Stromal cell of bone marrow (primary cell): ENCODE measurements around the gene SAMD11.
"Not testable (repeated sequence)": the region's sequence is repeated elsewhere in the genome, so short reads cannot be mapped to it uniquely, and the experiment has no call there.

ENCODE experiments used
- DNase-seq: peaks from one replicate; pipeline ENCODE4 v3.0.0-alpha.2; 2012; ENCODE audit warnings: low read depth

Gene SAMD11

DNA sequence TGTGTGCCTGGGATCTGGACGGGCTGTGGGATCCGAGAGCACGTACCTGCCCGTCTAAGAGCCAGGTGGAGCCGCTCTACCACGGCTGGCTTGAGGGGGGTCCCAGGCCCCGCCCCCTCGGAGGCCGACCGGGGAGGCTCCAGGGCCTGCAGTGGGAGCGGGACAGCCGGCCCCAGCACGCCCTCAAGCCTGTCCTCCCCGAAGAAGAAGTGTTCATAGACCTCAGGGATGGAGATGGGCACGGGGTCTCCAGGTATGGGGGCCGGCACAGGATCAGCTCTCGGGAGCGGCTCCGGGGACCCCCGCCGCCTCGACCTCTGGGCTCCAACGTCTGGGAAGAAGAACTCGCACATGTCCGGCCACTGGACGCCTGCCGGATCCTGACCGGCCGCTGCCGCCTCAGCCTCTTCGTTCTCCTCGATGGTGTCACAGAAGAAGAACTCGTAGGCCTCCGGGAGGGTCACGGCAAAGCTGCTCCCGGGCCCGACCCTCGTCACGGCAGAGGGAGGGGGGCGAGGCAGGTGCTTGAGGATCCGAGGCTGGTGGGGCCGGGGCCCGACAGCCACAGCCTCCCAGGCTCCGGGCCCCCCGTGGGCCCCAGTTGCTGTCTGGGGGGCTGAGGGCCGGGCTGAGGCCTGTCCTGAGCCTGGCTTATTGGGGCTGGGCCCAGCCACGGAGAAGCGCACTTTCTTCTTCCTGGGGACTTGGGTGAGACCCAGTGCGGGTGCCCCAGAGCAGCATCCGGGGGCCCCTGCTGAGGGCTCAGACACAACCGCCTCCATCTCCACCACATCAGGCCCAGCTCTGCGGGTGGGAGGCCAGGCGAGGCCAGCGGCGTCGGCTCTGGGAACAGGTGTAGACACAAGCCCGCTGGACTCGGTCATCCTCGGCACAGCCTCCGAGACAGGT, 55.4 kb downstream of the SAMD11 start:
- DNase-seq = no peak

DNA sequence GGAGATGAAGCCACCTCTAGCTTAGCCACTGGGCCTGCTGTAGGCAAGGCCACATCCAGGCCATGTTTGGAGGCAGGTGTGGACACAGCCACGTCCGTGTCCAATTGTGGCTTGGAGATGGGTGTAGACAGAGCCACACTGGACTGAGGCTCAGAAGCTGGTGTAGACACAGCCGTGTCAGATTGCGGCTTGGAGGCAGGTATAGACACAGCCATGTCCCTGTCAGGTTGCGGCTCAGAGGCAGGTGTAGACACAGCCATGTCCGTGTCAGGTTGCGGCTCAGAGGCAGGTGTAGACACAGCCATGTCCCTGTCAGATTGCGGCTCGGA, 56.0 kb downstream of the SAMD11 start:
- DNase-seq = no peak

DNA sequence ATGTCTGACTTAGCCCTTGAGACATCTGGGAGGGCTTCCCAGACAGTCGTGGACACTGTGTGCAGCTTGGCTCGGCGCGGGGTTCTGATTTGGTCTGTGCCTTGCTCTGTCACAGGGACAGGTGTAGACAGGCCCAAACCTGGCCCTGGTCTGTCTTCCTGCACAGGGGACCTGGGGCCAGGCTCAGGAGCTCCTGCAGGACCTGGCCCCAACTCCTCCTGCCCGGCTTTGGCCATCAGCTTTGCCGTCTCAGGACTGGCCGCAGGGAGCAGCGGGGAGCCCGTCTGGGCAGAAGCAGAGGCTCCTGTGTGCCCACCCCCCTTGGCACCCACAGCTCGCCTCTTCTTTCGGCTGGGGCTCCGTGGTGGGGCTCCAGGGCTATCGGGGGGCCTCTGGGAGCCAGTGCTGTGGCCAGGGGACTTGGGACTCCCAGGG, 56.4 kb downstream of the SAMD11 start:
- no peak for DNase-seq

DNA sequence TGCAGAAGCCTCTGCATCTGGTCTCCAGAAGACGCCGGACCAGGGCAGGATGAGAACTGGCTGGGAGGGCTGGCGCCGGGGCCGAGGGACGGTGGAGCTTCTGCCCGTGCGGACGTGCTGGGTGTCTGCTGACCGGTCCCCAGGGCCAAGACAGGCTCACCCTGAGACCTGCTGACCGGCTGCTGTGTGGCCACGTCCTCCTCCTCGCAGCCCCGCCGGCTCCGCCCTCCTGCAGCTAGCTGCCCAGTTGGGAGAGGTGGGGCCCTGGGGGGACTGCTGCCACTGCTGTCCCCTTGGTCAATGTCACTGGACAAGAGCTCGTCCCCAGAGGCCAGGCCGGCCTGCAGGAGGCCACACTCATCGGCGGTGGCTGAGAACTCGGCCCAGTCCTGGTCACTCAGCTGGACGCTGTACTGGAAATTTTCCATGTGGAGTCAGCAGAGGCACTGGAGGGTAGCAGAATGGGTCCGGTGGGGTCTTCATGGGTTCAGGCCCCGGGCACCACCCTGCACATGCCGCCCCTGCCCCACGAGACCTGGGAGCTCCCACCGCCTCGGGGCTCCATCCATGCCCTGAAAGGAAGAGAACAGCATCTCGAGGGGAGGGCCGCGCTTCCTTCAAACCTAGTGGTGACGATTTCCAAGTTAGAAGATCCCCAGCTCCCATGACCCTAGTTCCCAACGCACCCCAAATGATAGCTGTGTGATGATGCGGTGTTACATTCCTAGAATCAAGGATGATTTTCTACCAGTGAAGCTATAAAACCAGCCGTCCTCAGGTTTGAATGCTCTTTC, 57.1 kb downstream of the SAMD11 start:
- DNase-seq = no peak

DNA sequence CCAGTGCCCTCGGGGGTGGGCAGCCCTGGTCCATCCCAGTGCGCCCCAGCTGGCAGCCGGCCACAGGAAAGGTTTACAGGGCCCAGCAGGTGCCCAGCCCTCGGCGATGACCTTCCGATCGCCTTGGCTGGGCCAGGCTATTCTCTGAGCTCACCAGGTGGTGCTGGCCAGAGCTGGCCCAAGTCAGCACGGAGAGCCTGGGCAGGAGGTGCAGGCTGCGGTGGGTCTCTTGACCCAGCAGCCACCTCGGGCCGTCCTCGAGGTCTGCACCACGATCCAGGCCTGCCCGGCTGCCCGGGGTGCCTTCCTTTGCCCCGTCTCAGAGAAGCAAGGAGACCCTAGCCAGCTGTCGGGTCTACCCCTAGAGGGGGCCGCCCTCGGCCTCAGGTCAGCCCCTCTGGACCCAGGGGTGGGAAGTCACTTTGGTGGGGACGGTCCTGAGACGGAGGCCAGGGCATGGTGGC, 57.8 kb downstream of the SAMD11 start:
- DNase-seq = no peak

DNA sequence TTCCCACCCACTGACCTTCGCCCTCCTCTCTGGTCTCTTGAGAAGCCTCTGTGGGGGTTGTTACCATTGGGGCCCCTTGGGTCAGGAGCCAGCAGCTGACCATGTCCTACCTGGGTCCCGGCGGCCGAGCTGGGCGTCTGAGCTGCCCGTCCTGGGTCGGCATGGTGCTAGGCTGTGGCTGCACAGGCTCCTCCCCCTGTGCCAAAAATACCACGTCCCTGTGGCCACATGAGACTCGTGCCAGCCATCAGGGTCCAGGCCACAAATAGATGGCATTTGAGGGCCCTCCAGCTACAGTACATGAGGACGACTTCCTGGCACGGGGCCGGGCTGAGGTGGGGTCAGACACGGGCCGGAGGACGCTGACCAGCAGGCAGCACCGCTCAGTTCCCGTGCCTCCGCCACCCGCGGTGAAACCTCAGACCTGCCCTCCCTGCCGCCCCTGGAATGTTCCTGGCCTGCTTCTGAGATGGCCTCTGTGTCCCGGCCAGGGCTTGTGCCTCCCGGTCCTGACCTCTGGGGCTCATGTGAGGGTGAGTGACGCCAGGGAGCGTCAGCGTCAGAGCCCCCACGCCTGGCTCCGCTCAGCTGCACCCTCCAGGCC, 58.3 kb downstream of the SAMD11 start, which contains the start of gene PERM1:
Gene PERM1 (minus strand): TSS at position 139 of the 604 bp plus-strand sequence. CDS start 1,064 bp downstream, outside the sequence.
- no peak for DNase-seq

DNA sequence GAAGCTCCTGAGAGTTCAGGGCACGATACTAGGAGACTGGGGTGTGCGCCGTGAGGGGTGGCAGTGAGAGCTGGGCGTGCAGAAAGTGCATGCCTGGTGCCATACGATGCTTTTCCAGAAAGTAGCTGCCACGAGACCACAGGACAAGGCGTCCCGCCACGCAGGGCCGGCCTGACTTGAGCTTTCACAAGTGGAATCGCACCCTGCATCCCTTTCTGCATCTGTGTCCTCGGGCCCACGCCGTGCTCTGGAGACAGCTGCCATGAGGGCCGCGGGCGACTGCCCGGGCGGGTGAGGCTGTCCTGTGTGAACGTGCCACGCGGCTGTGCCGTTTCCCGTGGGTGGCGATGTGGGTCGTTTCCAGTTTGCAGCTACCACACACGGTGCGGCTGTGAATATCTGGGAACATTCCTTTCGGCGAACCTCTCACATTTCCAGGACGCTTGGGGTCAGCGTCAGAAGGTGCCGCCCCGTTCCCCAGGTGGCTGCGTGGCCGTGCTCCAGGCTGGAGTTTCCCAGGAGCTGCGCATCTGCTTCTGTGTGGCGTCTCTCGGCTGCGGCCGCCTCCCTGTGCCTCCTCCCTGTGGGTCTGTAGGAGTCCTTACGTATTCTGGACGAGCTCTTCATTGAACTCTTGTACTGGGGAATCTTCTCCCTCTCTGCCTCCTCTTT, 59.2 kb downstream of the SAMD11 start:
- no peak for DNase-seq

DNA sequence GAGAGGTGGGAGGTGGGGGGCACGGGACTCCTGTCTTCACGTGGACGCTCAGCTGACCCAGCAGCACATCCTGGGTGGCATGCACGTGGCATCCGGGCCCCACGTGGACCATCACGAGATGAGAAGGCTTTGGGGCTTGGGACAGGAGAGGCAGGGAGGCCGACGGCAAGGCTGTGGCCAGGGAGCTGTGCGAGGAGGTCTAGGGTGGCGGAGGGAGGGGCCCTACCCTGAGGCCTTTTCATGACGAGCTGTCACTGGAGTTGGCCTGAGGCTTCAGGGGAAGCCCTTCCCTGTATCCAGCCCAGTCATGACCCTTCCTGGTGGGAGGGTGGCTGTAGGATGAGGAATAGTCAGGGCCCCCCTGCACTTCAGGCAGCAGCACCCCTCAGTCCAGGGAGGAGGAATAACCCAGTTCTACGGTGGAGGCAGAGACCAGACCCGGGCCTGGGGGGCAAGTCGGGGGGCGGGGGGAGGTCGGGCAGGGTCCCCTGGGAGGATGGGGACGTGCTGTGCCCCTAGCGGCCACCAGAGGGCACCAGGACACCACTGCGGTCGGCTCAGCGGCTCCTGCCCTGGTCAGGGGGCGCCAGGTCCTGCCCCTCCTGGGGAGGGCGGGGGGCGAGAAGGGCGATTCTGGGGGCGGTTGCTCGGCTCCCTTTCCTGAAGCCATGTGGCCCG, 60.2 kb downstream of the SAMD11 start:
- no peak for DNase-seq

DNA sequence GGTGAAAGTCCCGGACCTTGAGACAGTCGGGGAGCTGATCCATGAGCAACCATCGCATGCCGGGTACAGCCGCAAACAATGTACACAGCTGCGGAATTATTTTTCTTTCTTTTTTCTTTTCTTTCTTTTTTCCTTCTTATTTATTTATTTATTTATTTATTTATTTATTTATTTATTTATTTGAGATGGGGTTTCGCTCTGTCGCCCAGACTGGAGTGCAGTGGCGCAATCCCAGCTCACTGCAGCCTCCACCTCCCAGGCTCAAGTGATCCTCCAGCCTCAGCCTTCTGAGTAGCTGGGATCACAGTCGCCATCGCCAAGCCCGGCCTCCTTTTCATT, 60.7 kb downstream of the SAMD11 start:
- no peak for DNase-seq

DNA sequence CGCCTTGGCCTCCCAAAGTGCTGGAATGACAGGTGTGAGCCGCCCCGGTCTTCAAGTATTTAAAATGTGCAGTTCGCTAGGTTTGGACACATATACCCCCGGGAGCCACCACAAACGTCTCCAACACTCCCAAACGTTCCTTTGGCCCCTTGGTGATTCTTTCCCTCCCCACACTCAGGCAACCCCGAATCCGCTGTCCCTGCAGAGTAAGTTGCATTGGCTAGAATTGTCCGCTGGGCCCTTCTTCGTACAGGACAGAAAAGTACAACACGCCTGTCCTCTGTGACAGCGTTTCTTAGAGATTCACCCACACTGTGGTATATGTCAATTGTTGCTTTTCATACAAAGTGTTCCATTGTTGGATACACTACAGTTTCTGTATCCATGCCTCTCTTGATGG, 61.4 kb downstream of the SAMD11 start:
- no peak for DNase-seq

DNA sequence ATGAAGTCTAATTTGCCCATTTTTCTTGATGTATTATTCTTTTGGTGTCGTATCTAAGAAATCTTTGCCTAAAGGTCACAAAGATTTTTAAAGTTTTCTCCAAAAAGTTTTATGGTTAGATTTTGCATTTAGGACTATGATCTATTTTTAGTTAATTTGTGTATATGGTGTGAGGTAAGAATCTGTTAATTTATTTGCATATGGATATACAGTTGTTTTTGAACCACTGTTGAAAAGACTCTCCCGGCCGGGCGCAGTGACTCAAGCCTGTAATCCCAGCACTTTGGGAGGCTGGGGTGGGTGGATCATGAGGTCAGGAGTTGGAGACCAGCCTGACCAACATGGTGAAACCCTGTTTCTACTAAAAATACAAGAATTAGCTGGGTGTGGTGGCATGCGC, 64.3 kb downstream of the SAMD11 start:
- DNase-seq = not testable (repeated sequence)

DNA sequence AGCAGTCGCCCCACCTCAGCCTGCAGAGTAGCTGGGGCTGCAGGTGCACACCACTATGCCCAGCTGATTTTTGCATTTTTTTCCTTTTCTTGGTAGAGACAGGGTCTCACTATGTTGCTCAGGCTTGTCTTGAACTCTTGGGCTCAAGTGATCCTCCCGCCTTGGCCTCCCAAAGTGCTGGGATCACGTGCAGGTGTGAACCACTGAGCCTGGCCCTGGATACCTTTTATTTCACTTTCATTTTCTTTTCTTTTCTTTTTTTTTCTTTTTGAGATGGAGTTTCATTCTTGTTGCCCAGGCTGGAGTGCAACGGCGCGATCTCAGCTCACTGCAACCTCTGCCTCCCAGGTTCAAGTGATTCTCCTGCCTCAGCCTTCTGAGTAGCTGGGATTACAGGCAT, 67.6 kb downstream of the SAMD11 start:
- not testable (repeated sequence) for DNase-seq

DNA sequence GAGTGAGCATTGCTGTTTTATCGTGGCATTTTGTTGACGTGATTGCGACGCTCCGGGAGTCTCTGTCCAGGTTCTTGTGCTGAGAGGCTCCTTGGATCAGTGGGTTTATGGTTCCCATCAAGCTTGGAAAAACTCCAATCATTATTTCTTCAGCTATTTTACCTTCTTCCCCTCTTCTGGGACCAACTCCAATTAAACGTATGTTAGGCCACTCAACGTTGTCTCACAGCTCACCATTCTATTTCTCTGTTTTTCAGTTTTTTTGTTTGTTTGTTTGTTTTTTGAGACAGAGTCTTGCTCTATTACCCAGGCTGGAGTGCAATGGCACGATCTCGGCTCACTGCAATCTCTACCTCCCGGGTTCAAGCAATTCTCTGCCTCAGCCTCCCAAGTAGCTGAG, 68.2 kb downstream of the SAMD11 start:
- no peak for DNase-seq

DNA sequence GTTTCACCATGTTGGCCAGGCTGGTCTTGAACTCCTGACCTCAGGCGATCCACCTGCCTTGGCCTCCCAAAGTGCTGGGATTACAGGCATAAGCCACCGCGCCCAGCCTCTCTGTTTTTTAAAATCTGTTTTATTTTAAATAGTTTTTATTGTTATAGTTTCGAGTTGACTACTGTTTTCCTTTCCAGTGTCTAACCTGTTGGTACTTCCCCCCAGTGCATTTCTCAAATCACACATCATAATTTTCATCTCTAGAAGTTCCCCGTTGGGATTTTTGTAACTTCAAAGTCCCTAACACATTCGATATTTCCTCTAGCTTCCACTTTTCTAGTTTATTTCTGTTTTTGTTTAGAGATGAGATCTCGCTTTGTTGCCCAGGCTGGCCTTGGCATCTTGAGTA, 68.6 kb downstream of the SAMD11 start:
- DNase-seq = no peak

DNA sequence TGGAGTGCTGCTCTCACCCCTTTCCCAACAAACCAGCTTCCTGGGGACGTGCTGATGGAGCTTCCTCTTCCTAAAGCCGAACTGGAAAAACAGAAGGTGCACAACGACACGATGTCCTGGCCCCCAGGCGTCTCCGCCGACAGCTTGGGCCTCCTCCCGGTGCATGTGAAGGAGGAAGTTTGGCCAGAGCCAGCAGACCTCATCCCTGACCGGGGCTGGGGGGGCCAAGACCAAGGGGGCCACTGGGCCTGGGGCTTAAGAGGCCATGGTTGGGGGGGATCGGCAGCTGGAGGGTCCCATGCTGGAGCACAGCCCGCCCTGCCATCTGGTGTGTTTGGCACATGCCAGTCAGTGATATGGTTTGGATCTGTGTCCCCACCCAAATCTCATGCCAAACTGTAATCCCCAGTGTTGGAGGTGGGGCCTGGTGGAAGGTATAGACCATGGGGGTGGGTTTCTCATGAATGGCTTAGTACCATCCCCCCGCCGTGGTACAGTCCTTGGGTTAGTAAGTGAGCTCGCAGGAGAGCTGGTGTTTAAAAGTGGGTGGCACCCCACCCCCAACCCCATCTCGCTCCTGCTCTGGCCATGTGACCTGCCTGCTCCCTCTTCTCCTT, 69.8 kb downstream of the SAMD11 start:
- no peak for DNase-seq
